Chondrocyte (in vitro differentiated cells): ENCODE measurements around the gene CXXC5. TPM values are rescaled to one million over a fixed set of nuclear protein-coding genes. Genes with fewer than 3 reads are reported as not detected.
A peak's percentile ranks its signal among the peaks of the same experiment; 100 is the strongest.

Source experiments
- DNase-seq: peaks from one replicate; pipeline ENCODE4 v3.0.0; 2021; ENCODE audit warnings: mixed read lengths, low spot score
- H3K27ac Mint-ChIP-seq: one replicate; pipeline ENCODE4 v1.8.0; 2021; ENCODE audit warnings: mild to moderate bottlenecking, moderate library complexity, mixed read lengths; ENCODE audit not compliant: unreplicated experiment
- H3K27me3 Mint-ChIP-seq: 2 replicates; pipeline ENCODE4 v1.8.0; 2021; ENCODE audit warnings: low read depth, mixed read lengths
- H3K36me3 Mint-ChIP-seq: 2 replicates; pipeline ENCODE4 v1.8.0; 2021; ENCODE audit warnings: low read depth, mixed read lengths
- H3K4me1 Mint-ChIP-seq: 2 replicates; pipeline ENCODE4 v1.8.0; 2021; ENCODE audit warnings: low read depth, mild to moderate bottlenecking, mixed read lengths
- H3K4me3 Mint-ChIP-seq: one replicate; pipeline ENCODE4 v1.8.0; 2021; ENCODE audit warnings: mild to moderate bottlenecking, moderate library complexity, mixed read lengths; ENCODE audit not compliant: unreplicated experiment
- H3K9me3 Mint-ChIP-seq: 2 replicates; pipeline ENCODE4 v1.8.0; 2021; ENCODE audit warnings: low read depth, mixed read lengths
- CTCF ChIP-seq: fragments of 200-600 bp; sonication (generic); IDR thresholded peaks from 2 replicates; pipeline ENCODE4 v1.5.0; 2021; ENCODE audit warnings: antibody characterized with exemption, mild to moderate bottlenecking, moderate library complexity
- total RNA-seq: library from RNA; stranded (reverse); gene quantifications from 3 replicates; pipeline ENCODE4 v1.2.1, GENCODE V29; 2021

CXXC5 gene
- total RNA-seq, 1 donor from 2014 or later, result 144 TPM

- DNase-seq, result no peak
- Mint-ChIP-seq H3K9me3 (no peaks in the 10 kb centered on the region), H3K36me3 (no peaks in the 10 kb centered on the region), H3K27ac (no peak overlapping the region), H3K4me1 (peaks cover 44% of the 10 kb centered on the region), H3K4me3 (no peak overlapping the region), H3K27me3 (no peaks in the 10 kb centered on the region)
- TF ChIP-seq CTCF, result no peak
These were observed 56.6 kb downstream of the CXXC5 start for GRCh38 chr5:139704748-139705147.

GRCh38 chr5:139705191-139705590, 57.0 kb downstream of the CXXC5 start:
- Mint-ChIP-seq H3K4me3 (no peak overlapping the region), H3K9me3 (no peaks in the 10 kb centered on the region), H3K27me3 (no peaks in the 10 kb centered on the region), H3K4me1 (peaks cover 46% of the 10 kb centered on the region), H3K27ac (no peak overlapping the region), H3K36me3 (no peaks in the 10 kb centered on the region)
- no peak for DNase-seq
- no peak for TF ChIP-seq CTCF

- H3K4me3 Mint-ChIP-seq, result no peak overlapping the region
- H3K36me3 Mint-ChIP-seq, result no peaks in the 10 kb centered on the region
- peaks cover 44% of the 10 kb centered on the region for H3K4me1 Mint-ChIP-seq
- H3K27ac Mint-ChIP-seq, result peak overlapping the region; percentile 61
- H3K9me3 Mint-ChIP-seq, result no peaks in the 10 kb centered on the region
- no peaks in the 10 kb centered on the region for H3K27me3 Mint-ChIP-seq
- TF ChIP-seq CTCF, result no peak
- no peak for DNase-seq
These were observed 57.8 kb downstream of the CXXC5 start for GRCh38 chr5:139705655-139706587.

GRCh38 chr5:139707445-139708003, 59.4 kb downstream of the CXXC5 start:
- peaks cover 41% of the 10 kb centered on the region for H3K4me1 Mint-ChIP-seq
- no peak for TF ChIP-seq CTCF
- H3K27me3 Mint-ChIP-seq, result no peaks in the 10 kb centered on the region
- H3K36me3 Mint-ChIP-seq, result no peaks in the 10 kb centered on the region
- no peak overlapping the region for H3K4me3 Mint-ChIP-seq
- peak overlapping the region; percentile 95 for H3K27ac Mint-ChIP-seq
- H3K9me3 Mint-ChIP-seq, result no peaks in the 10 kb centered on the region
- DNase-seq, result no peak

- Mint-ChIP-seq H3K9me3 (no peaks in the 10 kb centered on the region), H3K4me1 (peaks cover 49% of the 10 kb centered on the region), H3K27me3 (no peaks in the 10 kb centered on the region), H3K27ac (peak overlapping the region; percentile 95), H3K36me3 (no peaks in the 10 kb centered on the region), H3K4me3 (peak overlapping the region; percentile 56)
- TF ChIP-seq CTCF, result no peak
- DNase-seq, result no peak
These were observed 60.3 kb downstream of the CXXC5 start for GRCh38 chr5:139708434-139708861.
